ENCODE measurements around the gene TMEM125. TPM values are rescaled to one million over a fixed set of nuclear protein-coding genes. Genes with fewer than 3 reads are reported as not detected.

TMEM125 gene
- total and polyA plus RNA-seq, 9 of the 15 experiments (the other 6 are each of a cell fraction or from before 2014, with no cell fraction given), result 0.07 to 0.08 TPM; not detected in 7

GRCh38 chr1:43321331-43321891, 51.6 kb downstream of the TMEM125 start (continued):
- TF ChIP-seq ZNF277 (CRISPR knock-in tag; IDR thresholded peaks at IDR 0.05; ENCODE audit: borderline replicate concordance) (no peak), FOSL1 (tag; conservative IDR thresholded peaks at IDR 0.05) (peak; percentile 94), KAT8 (IDR thresholded peaks at IDR 0.05; ENCODE audit: low read depth) (no peak), ZC3H11A (IDR thresholded peaks at IDR 0.05; ENCODE audit: low read depth, low read length) (no peak), PCBP2 (IDR thresholded peaks at IDR 0.05; ENCODE audit: low read depth, low read length, poor library complexity, severe bottlenecking) (no peak), KDM1A (IDR thresholded peaks at IDR 0.05) (peak; percentile 38 to 39; a peak in 2 of 4 replicates), ATF3 (IDR thresholded peaks at IDR 0.05) (peak; percentile 89), ATF3 (CRISPR knock-in tag; conservative IDR thresholded peaks at IDR 0.05) (0 out of 2 replicates have a peak, but pooled peaks have one; percentile 43), TFAP4 (CRISPR knock-in tag; IDR thresholded peaks at IDR 0.05; ENCODE audit: borderline replicate concordance) (peak; percentile 80; the same call in 1 of the 2 replicates), SMARCE1 (IDR thresholded peaks at IDR 0.05) (peak; percentile 53; the same call in 1 of the 2 replicates), CREB1 (IDR thresholded peaks at IDR 0.05) (no peak), CREB1 (CRISPR knock-in tag; IDR thresholded peaks at IDR 0.05) (no peak), NR4A1 (CRISPR knock-in tag; IDR thresholded peaks at IDR 0.05) (no peak), NR4A1 (tag; IDR thresholded peaks at IDR 0.05) (no peak), ATF1 (CRISPR knock-in tag; IDR thresholded peaks at IDR 0.05) (no peak), ATF1 (tag; IDR thresholded peaks at IDR 0.05) (peak; percentile 42; the same call in 1 of the 2 replicates), TCF7 (IDR thresholded peaks at IDR 0.05; ENCODE audit: borderline replicate concordance) (peak; percentile 94), FOS (IDR thresholded peaks at IDR 0.05; ENCODE audit: extremely low read depth, insufficient read length) (peak; percentile 40), MAX (CRISPR knock-in tag; IDR thresholded peaks at IDR 0.05) (peak; percentile 30; the same call in 1 of the 2 replicates), ZNF41 (CRISPR knock-in tag; conservative IDR thresholded peaks at IDR 0.05) (no peak), ZC3H4 (CRISPR knock-in tag; IDR thresholded peaks at IDR 0.05; ENCODE audit: borderline replicate concordance) (no peak), LCOR (CRISPR knock-in tag; IDR thresholded peaks at IDR 0.05) (no peak), SIRT6 (IDR thresholded peaks at IDR 0.05; ENCODE audit: low read depth, low read length) (no peak), NR2C1 (IDR thresholded peaks at IDR 0.05) (no peak), NR2C1 (tag; IDR thresholded peaks at IDR 0.05) (0 out of 2 replicates have a peak, but pooled peaks have one; percentile 10), FOXM1 (IDR thresholded peaks at IDR 0.05; ENCODE audit: low read depth) (no peak), FOXM1 (CRISPR knock-in tag; IDR thresholded peaks at IDR 0.05; ENCODE audit: low read depth) (no peak), ZNF583 (CRISPR knock-in tag; IDR thresholded peaks at IDR 0.05) (no peak)
